ENCODE results near the gene AP1B1. TPM values are rescaled to one million over a fixed set of nuclear protein-coding genes. Genes with fewer than 3 reads are reported as not detected.

Gene AP1B1
- total RNA-seq, 1 experiment from 2014 or later = 101 TPM

GRCh38 chr22:29309332-29310064, 78.9 kb downstream of the AP1B1 start:
- POLR2A ChIA-PET = no interaction called here
- Mint-ChIP-seq H3K27ac (ENCODE audit: unreplicated experiment) (no peak overlapping the region), H3K27me3 (ENCODE audit: insufficient read depth, unreplicated experiment) (peaks cover 6% of the 10 kb centered on the region), H3K9me3 (ENCODE audit: unreplicated experiment) (no peaks in the 10 kb centered on the region), H3K4me3 (ENCODE audit: unreplicated experiment) (no peak overlapping the region), H3K4me1 (ENCODE audit: low read depth, unreplicated experiment) (peaks cover 8% of the 10 kb centered on the region), H3K36me3 (ENCODE audit: insufficient read depth, unreplicated experiment) (peaks cover 23% of the 10 kb centered on the region)
- CTCF ChIA-PET = no interaction called here
- intact Hi-C loops (cut with micrococcal nuclease; ENCODE audit: unreplicated experiment) = loop anchor here (10.0 kb wide), 1 partner anchor 215 kb away; no protein-coding TSS in a partner anchor
- Histone ChIP-seq H3K36me3 (ENCODE audit: control insufficient read depth, insufficient read depth, low read length) (0 out of 2 replicates have a peak, but pooled peaks cover 1% of the 10 kb centered on the region), H3K4me1 (peaks cover 31% of the 10 kb centered on the region), H3K4me3 (ENCODE audit: low read depth, low read length) (no peak overlapping the region), H3K27me3 (replicated peaks; ENCODE audit: control insufficient read depth, insufficient read depth, low read length) (no peaks in the 10 kb centered on the region; the same call in 1 of the 2 replicates), H3K9me3 (no peaks in the 10 kb centered on the region)
- BruUV-seq (replicated peaks) = no TSS peak
- peak in 1 of 2 experiments; percentile 42 for DNase-seq
- TF ChIP-seq CTCF (IDR thresholded peaks at IDR 0.05; ENCODE audit: insufficient read depth in 1 of 2, low read depth in 1 of 2, low read length in 1 of 2, severe bottlenecking in 1 of 2, unreplicated experiment in 1 of 2) = no peak

- Histone ChIP-seq H3K36me3 (ENCODE audit: control insufficient read depth, insufficient read depth, low read length) (0 out of 2 replicates have a peak, but pooled peaks cover 1% of the 10 kb centered on the region), H3K4me3 (ENCODE audit: low read depth, low read length) (no peak overlapping the region), H3K27me3 (replicated peaks; ENCODE audit: control insufficient read depth, insufficient read depth, low read length) (no peaks in the 10 kb centered on the region), H3K4me1 (peaks cover 25% of the 10 kb centered on the region), H3K9me3 (no peaks in the 10 kb centered on the region)
- peak in 1 of 2 experiments; percentile 28 for DNase-seq
- H3K4me3 Mint-ChIP-seq (ENCODE audit: unreplicated experiment) = no peak overlapping the region
- ChIA-PET POLR2A (no interaction called here), CTCF (no interaction called here)
- peaks cover 17% of the 10 kb centered on the region for H3K36me3 Mint-ChIP-seq (ENCODE audit: insufficient read depth, unreplicated experiment)
- intact Hi-C loops (cut with micrococcal nuclease; ENCODE audit: unreplicated experiment) = loop anchor here (10.0 kb wide), 1 partner anchor 216 kb away; no protein-coding TSS in a partner anchor
- TF ChIP-seq CTCF (IDR thresholded peaks at IDR 0.05; ENCODE audit: insufficient read depth in 1 of 2, low read depth in 1 of 2, low read length in 1 of 2, severe bottlenecking in 1 of 2, unreplicated experiment in 1 of 2) = no peak
- peaks cover 1% of the 10 kb centered on the region for H3K4me1 Mint-ChIP-seq (ENCODE audit: low read depth, unreplicated experiment)
- H3K27me3 Mint-ChIP-seq (ENCODE audit: insufficient read depth, unreplicated experiment) = no peaks in the 10 kb centered on the region
- BruUV-seq (replicated peaks) = no TSS peak
- H3K27ac Mint-ChIP-seq (ENCODE audit: unreplicated experiment) = no peak overlapping the region
- H3K9me3 Mint-ChIP-seq (ENCODE audit: unreplicated experiment) = no peaks in the 10 kb centered on the region
Observed at GRCh38 chr22:29308791-29309262, 79.5 kb downstream of the AP1B1 start.

GRCh38 chr22:29308148-29308790, 80.1 kb downstream of the AP1B1 start:
- H3K4me1 ChIP-seq = peaks cover 22% of the 10 kb centered on the region
- intact Hi-C loops (cut with micrococcal nuclease; ENCODE audit: unreplicated experiment) = loop anchor here (10.0 kb wide), 1 partner anchor 217 kb away; no protein-coding TSS in a partner anchor
- POLR2A ChIA-PET = no interaction called here
- no peak for DNase-seq
- no peak for TF ChIP-seq CTCF (IDR thresholded peaks at IDR 0.05; ENCODE audit: insufficient read depth in 1 of 2, low read depth in 1 of 2, low read length in 1 of 2, severe bottlenecking in 1 of 2, unreplicated experiment in 1 of 2)
- peaks cover 14% of the 10 kb centered on the region for H3K36me3 Mint-ChIP-seq (ENCODE audit: insufficient read depth, unreplicated experiment)
- no peak overlapping the region for H3K4me3 Mint-ChIP-seq (ENCODE audit: unreplicated experiment)
- BruUV-seq (replicated peaks) = no TSS peak
- no peaks in the 10 kb centered on the region for H3K4me1 Mint-ChIP-seq (ENCODE audit: low read depth, unreplicated experiment)
- H3K4me3 ChIP-seq (ENCODE audit: low read depth, low read length) = no peak overlapping the region
- no peaks in the 10 kb centered on the region for H3K27me3 ChIP-seq (replicated peaks; ENCODE audit: control insufficient read depth, insufficient read depth, low read length)
- no peak overlapping the region for H3K27ac Mint-ChIP-seq (ENCODE audit: unreplicated experiment)
- H3K36me3 ChIP-seq (ENCODE audit: control insufficient read depth, insufficient read depth, low read length) = 0 out of 2 replicates have a peak, but pooled peaks cover 1% of the 10 kb centered on the region
- CTCF ChIA-PET = no interaction called here
- no peaks in the 10 kb centered on the region for H3K27me3 Mint-ChIP-seq (ENCODE audit: insufficient read depth, unreplicated experiment)
- H3K9me3 Mint-ChIP-seq (ENCODE audit: unreplicated experiment) = no peaks in the 10 kb centered on the region
- H3K9me3 ChIP-seq = no peaks in the 10 kb centered on the region
